ENCODE measurements around the gene SNX17. TPM values are rescaled to one million over a fixed set of nuclear protein-coding genes. Genes with fewer than 3 reads are reported as not detected.
A peak's percentile ranks its signal among the peaks of the same experiment; 100 is the strongest.

Gene SNX17
- total and polyA plus RNA-seq, 2 of the 4 experiments (the other 2 are of a cell fraction) = 102 to 130 TPM

DNA sequence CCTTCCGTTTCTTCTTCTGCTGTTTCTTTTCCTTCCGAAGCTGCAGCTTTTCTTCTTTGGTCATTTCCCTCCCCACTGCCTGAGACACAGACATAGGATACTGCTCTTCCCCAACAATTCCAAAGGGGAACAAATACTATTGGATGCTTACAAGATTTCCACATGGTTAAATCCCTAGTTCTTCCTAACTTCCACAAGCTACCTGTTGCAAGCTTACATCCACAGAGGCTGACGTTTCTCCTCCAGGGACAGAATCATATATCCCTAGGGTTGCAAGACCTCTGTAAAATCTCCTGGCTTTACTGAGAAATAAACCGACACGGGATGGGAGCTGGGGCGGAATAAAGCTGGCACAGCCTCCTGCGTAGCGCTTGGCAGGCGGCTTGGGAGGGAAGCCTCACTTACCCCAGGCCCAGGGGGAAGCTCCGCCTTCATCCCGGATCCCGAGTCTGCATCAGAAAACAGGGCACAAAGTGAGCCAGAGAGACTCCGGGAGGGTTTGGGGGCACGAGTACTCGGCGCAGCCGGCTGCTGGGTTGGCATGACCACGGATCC is 868 bp upstream of the SNX17 start:
- Histone ChIP-seq H3K4me2 (ENCODE audit: low read depth, low read length) (peak overlapping the region; percentile 94), H3K79me1 (ENCODE audit: low read depth in 1 of 2, low read length in 2 of 2) (peaks cover 29 to 66% of the 10 kb centered on the region in 2 experiments), H4K91ac (ENCODE audit: insufficient read depth, low read depth, low read length) (peak overlapping the region; percentile 62; the same call in 1 of the 2 replicates), H3K14ac (replicated peaks; ENCODE audit: low read depth, low read length) (peak overlapping the region; percentile 94), H3K9me3 (ENCODE audit: control insufficient read depth, insufficient read depth, low read length) (no peaks in the 10 kb centered on the region), H3K18ac (ENCODE audit: low read depth, low read length) (no peak overlapping the region), H3K27ac (ENCODE audit: insufficient read depth, low read length) (peak overlapping the region; percentile 67), H4K20me1 (ENCODE audit: insufficient read depth, low read length) (peaks cover 15% of the 10 kb centered on the region; the same call in 1 of the 2 replicates), H3K9me1 (ENCODE audit: insufficient read depth, low read length) (peaks cover 5% of the 10 kb centered on the region; the same call in 1 of the 2 replicates), H3K9ac (ENCODE audit: low read depth, low read length) (peak overlapping the region; percentile 72), H3K27me3 (ENCODE audit: control insufficient read depth, insufficient read depth, low read length) (no peaks in the 10 kb centered on the region), H4K5ac (ENCODE audit: low read depth, low read length) (peak overlapping the region; percentile 8; the same call in 1 of the 2 replicates), H3K23ac (ENCODE audit: low read depth, low read length) (peak overlapping the region; percentile 72; the same call in 1 of the 2 replicates), H3K56ac (ENCODE audit: extremely low read depth, insufficient read depth, low read length) (peak overlapping the region; percentile 42), H3K4me3 (ENCODE audit: insufficient read depth, low read depth, low read length) (peak overlapping the region; percentile 65), H2AK9ac (replicated peaks; ENCODE audit: low read depth, low read length, poor library complexity) (peak overlapping the region; percentile 98), H3K4me1 (ENCODE audit: control insufficient read depth, insufficient read depth, low read length) (peaks cover 8% of the 10 kb centered on the region), H2BK120ac (ENCODE audit: low read depth, low read length) (no peak overlapping the region), H2AFZ (replicated peaks; ENCODE audit: low read length, poor library complexity) (peak overlapping the region; percentile 98), H2AK5ac (ENCODE audit: low read depth, low read length) (0 out of 2 replicates have a peak overlapping the region, but pooled peaks have one; percentile 37), H3K4ac (ENCODE audit: low read depth, low read length) (peak overlapping the region; percentile 79), H2BK5ac (ENCODE audit: low read depth, low read length, poor library complexity, severe bottlenecking) (peak overlapping the region; percentile 63), H2BK15ac (ENCODE audit: low read depth, low read length) (no peak overlapping the region), H2BK20ac (ENCODE audit: low read depth, low read length) (no peak overlapping the region), H3K36me3 (ENCODE audit: control insufficient read depth, insufficient read depth, low read length) (peaks cover 38% of the 10 kb centered on the region), H4K8ac (ENCODE audit: low read depth in 2 of 2, low read length in 2 of 2) (peak overlapping the region in 1 of 2 experiments; percentile 75; a peak in 2 of 4 replicates)
- peak; percentile 50 for DNase-seq
- ChIA-PET POLR2A (ENCODE audit: unreplicated experiment) (interaction anchor here (0.7 kb wide), 1 partner anchor 12 kb away, joined by 3 read pairs; no protein-coding TSS in a partner anchor), CTCF (interaction anchor here (0.6 to 1.4 kb wide), 2 partner anchors 15 to 45 kb away, joined by 3 read pairs; no protein-coding TSS in a partner anchor)
- in situ Hi-C loops (cut with MboI; ENCODE audit: low sequenced_read_pairs) = no loop called here
- no TSS peak for BruUV-seq (replicated peaks)
- ATAC-seq (ENCODE audit: low read depth) = peak; percentile 45
- TF ChIP-seq MAFK (IDR thresholded peaks at IDR 0.05; ENCODE audit: low read depth, low read length) = no peak
- TF ChIP-seq RFX5 (IDR thresholded peaks at IDR 0.05; ENCODE audit: low read depth, low read length) = no peak
- no peak for TF ChIP-seq BHLHE40 (IDR thresholded peaks at IDR 0.05; ENCODE audit: low read depth, low read length)
- TF ChIP-seq, protein P1, sequence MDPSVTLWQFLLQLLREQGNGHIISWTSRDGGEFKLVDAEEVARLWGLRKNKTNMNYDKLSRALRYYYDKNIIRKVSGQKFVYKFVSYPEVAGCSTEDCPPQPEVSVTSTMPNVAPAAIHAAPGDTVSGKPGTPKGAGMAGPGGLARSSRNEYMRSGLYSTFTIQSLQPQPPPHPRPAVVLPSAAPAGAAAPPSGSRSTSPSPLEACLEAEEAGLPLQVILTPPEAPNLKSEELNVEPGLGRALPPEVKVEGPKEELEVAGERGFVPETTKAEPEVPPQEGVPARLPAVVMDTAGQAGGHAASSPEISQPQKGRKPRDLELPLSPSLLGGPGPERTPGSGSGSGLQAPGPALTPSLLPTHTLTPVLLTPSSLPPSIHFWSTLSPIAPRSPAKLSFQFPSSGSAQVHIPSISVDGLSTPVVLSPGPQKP (IDR thresholded peaks at IDR 0.05; ENCODE audit: borderline replicate concordance, low read depth, low read length) = no peak
- no peak for TF ChIP-seq RCOR1 (IDR thresholded peaks at IDR 0.05; ENCODE audit: insufficient replicate concordance, low read length)
- intact Hi-C loops (cut with micrococcal nuclease) = loop anchor here (1.0 kb wide), 1 partner anchor 48 kb away; no protein-coding TSS in a partner anchor
- 2% methylated on average over 10 of the region's 18 CpGs; no CpG with 5 or more reads in 1 of the 2 experiments for WGBS, 2 experiments (ENCODE audit: extremely low coverage in 2 of 2, insufficient read length in 1 of 2)
- dilution Hi-C loops (cut with HindIII; ENCODE audit: low sequenced_read_pairs, unreplicated experiment) = no loop called here

All from IMR-90 (cell line).